HG03565 (cell line): ENCODE data around the gene MFSD2B.
A peak's percentile ranks its signal among the peaks of the same experiment; 100 is the strongest.
"Not testable (repeated sequence)": the region's sequence is repeated elsewhere in the genome, so short reads cannot be mapped to it uniquely, and the experiment has no call there.

Experiments
- ATAC-seq: cut with Tn5 transposase; IDR thresholded peaks from one replicate; pipeline ENCODE4 v1.9.1; 2021; ENCODE audit warnings: mild to moderate bottlenecking, moderate library complexity; ENCODE audit not compliant: unreplicated experiment

Gene MFSD2B

DNA sequence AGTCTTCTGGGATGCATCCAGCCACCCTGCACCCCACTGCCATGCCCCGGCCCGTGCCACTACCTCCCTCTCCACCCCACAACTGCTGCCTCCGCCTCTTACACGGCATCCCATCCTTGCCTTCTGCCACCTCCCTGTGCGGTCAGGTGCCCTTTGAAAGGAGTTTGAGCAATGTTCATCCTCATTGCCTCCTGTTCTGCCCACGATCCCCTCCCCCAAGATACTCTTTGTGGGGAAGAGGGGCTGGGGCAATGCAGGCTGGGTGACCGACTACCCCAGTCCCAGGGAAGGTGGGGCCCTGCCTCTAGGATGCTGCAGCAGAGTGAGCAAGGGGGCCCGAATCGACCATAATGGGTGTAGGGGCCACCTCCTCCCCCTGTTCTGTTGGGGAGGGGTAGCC lies 8.4 kb downstream of the MFSD2B start:
- ATAC-seq: no peak

DNA sequence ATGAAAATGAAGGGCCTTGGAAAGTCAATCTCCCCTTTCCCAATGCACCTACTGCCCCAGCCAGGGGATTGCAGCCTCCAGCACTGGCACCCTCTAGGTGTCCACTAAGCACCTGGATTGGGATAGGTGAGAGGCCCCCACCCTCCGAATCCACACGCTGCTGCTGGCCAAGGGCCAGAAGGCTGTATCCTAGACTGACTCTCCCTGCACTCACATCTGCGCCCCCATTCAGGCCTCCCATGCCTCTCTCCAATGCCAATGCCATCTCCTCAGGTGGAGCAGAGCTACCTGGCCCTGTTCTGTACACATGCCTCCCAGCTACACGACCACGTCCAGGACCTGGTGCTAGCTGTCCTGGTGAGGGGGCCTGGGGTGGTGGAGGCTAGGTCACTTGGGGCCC lies 9.8 kb downstream of the MFSD2B start:
- no peak for ATAC-seq

DNA sequence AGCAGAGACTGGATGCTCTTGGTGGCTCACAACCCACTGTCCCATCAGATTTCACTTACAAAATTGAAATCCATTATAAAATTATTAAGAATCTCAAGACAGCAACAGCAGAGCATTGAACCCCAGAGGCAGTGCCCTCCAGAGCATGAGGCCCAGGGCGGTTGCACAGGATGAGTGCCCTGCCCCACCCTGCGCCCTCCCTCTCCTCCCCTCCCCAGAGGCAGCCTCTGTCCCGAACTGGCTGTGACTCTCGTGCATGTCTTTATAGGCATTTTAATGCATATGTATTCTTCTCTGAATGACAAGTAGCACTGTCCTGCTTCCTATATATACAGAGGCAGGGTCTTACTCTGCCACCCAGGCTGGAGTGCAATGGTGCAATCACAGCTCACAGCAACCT lies 10.4 kb downstream of the MFSD2B start:
- ATAC-seq: no peak

DNA sequence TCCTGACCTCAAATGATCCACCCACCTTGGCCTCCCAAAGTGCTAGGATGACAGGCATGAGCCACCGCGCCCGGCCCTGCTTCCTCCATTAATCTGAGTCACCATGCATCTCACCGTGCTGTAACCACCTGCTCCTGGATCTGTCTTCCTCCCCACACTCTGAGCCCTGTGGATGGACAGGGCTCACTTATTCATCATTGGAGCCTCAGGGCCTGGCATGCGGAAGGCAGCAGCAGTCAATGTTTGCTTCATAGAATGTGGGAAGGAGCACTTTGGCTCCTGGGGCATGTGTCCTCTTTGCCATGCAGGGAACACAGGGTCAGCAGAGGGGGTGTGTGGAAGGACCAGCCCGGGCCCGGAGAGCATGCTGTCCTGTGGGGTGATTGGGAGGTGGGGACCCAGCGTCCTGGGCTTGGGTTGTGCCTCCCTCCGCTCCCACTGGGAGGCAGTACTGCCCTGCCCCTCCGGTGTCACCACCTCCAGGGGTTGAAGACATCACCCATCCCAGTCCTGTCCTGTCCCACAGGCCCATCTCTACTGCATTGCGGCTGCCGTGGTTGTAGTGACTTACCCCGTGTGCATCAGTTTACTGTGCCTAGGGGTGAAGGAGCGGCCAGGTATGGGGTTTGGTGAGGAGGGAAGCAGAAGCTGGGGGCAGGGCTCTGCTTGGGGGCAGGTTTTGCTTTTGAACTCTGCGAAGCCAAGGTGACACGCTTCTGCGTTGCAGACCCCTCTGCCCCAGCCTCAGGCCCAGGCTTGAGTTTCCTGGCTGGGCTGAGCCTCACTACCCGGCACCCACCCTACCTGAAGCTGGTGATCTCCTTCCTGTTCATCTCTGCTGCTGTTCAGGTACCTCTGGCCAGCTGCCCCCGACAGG lies 11.5 kb downstream of the MFSD2B start:
- ATAC-seq: no peak

DNA sequence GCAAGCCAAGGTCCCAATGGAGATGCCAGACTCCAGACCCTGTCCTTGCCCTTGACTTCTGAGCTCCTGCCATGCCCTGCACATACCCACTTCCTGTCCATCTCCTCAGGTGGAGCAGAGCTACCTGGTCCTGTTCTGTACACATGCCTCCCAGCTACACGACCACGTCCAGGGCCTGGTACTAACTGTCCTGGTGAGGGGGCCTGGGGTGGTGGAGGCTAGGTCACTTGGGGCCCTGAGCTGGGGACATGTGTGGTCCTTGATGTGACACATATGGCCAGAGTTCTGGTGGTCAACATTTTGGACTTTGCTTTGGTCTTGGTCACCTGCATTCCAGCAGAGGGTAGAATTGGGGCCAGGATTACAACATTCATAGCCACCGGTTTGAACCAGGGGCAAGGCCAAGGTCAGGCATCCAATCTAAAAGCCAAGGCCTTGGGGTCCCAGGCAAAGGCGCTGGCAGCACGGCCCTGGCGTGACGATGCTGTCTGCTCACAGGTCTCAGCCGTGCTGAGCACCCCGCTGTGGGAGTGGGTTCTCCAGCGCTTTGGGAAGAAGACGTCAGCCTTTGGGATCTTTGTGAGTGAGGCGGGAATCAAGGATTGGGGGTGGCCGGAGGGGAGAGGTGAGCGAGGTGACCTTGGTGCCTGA lies 12.6 kb downstream of the MFSD2B start:
- no peak for ATAC-seq

DNA sequence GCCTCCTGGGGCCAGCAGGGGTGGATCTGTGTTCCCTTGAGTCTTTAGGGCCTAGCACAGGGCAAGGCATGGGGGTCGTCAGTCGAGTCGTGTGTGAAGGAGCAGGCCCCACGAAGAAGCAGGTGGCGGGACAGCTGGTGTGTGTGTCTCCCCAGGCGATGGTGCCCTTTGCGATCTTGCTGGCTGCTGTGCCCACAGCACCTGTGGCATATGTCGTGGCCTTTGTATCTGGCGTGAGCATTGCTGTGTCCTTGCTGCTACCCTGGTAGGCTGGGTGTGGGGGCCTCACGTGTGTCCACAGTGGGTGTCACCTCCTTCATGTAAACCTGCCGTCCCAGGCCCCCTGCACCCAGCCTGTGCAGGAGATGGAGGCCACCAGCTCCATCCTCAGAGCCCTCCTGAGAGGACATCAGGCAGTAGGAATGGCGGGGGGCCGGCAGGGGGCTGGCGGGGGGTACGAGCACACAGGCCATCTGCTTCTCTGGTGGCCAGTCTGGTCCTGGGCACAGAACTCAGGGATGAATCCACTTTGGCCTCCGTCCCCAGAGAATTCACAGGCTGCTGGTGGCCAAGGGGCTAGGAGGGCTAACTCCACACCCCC lies 13.2 kb downstream of the MFSD2B start:
- ATAC-seq: no peak

DNA sequence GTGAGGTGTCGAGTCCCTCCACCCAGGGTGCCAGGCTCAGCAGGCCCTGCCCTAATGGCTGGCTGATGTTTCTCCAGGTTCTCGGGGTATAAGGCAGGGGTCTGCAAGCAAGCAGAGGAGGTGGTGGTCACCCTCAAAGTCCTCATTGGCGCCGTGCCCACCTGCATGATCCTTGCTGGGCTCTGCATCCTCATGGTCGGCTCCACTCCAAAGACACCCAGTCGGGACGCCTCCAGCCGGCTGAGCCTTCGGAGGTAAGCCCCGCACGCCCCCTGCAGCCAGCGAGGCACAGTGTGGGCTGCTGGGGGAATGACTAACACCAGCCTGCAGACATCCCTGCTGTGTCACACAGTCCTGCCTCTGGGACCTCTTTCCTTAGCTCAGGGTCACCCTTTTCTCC lies 14.1 kb downstream of the MFSD2B start:
- ATAC-seq: no peak

DNA sequence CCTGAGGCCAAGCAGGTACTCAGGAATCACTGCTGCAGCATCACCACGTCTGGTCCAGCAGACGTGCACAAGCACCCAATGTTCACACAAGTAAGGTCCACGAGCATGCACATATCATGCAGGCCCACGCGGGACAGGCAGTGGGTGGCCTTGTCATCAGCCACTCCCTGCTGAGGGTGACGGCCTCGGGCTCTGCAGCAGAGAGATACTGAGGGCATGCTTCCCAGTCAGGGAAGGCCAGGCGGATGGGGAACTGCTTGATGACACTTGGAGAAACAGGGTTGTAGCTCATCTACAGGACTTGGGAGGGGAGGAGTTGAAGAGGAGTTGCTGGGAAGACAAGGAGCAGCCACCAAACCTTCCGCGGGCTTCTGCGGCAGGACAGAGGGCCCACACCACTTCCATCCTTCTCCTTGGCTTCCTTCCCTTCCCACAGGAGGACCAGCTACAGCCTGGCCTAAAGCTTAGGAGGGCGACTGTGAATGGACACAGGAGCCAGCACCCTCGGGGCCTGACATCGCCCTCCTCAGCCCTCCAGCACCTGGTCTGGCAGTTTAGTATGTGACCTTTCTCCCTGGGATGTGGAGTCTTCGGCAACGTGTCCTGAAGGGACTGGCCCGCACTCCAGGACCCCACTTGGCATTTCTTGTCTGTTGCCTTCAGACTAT lies 15.2 kb downstream of the MFSD2B start:
- ATAC-seq: no peak

DNA sequence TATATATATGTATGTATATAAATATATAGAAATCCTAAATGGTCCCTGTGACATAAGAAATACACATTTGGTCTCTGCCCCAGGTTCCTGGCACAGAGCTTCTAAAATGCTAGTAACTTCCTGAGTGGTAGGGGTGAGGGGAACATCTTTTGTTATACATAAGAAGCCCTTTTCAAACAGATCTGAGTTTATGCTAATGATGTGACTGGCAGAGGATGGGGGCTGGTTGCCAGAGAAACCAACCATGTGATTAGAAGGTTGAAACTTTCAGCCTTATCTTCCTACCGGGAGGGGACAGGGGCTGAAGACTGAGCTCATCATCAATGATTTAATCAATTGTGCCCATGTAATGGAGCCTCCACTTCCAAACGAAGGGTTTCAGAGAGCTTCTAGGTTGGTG lies 16.3 kb downstream of the MFSD2B start:
- ATAC-seq: no peak

DNA sequence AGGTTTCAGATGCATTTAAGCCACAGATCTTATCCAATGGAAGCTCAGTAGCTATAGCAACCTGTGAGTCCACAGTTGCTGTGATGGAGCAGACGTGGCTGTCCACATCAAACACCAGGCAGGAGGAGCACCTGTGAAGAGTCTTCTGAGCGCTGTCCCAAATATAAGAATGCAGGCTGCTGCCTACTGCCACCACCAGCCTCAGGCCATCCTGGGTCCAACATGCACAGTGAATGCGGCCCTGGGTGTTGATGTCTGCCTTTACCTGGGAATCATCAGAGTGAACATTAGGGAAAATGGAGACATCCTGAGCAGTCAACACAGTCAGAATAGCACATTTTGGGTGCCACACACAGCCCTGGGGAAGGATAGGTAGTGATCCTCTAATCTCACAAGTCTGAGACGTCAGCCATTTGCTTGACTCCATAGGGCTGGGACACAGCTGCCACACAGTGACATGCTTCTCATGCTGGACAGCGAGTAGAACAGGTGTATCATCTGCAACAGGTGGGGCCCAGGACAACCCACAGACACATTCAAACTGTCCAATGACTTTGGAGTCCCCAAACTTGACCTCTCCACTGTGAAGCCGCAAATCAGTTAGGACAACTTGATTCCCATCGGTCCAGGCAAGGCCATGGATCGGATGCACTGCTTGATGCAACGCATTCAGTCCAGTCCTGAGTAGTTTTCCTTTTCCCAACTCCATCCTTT lies 29.1 kb downstream of the MFSD2B start:
- ATAC-seq: no peak

DNA sequence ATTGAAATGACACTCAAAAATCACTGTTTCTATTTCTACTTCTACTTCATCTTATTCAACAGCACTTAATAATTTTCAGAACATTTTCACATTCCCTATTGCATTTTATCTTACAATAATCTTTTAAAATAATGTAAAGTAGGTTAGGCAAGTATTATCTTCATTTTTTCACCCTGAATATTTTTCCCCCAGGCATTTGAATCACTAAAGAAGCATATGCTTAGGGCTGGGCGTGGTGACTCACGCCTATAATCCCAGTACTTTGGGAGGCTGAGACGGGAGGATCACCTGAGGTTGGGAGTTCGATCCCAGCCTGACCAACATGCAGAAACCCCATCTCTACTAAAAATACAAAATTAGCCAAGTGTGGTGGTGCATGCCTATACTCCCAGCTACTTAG lies 30.6 kb downstream of the MFSD2B start:
- ATAC-seq: no peak

DNA sequence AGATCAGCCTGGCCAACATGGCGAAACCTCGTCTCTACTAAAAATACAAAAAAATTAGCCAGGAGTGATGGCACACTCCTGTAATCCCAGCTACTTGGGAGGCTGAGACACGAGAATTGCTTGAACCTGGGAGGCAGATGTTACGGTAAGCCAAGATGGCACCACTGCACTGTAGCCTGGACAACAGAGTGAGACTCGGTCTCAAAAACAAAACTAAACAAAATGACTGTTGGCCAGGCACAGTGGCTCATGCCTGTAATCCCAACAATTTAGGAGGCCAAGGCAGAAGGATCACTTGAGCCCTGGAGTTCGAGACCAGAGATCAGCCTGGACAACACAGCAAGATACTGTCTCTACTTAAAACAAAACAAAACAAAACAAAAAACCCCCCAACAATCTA lies 33.2 kb downstream of the MFSD2B start:
- not testable (repeated sequence) for ATAC-seq

DNA sequence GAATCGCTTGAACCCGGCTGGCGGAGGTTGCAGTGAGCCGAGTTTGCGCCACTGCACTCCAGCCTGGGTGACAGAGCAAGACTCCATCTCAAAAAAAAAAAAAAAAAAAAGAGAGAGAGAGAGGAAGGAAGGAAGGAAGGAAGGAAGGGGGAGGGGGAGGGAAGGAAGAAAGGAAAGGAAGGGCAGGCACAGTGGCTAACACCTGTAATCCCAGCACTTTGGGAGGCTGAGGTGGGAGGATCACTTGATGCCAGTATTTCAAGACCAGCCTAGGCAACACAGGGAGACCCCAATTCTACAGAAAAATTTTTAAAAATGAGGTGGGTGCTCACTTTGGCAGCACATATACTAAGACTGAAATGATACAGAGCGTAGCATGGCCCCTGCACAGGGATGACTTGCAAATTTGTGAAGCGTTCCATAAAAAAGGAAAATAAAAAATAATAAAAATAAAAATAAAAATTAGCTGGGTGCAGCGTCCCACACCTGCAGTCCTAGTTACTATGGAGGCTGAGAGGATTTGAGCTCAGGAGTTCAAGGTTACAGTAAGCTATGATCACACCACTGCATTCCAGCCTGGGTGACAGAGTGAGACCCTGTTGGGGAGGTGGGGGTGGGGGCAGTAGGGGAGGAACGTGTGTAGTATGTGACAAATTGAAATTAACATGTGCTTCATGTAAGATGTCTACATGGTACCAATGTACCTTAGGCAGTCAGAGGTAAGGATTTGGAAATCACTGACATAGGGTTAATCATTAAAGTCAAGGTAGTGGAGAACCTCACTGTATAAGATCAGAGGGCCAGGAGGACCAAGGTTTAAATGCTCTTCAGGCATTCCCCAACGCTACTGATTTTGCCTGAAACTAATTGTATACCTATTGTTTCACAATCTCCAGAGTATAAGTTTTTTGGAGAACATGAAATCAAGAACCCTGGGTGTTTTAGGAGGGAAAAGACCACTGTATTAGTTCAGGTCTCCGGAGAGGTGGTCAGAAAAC lies 35.9 kb downstream of the MFSD2B start:
- ATAC-seq: no peak

DNA sequence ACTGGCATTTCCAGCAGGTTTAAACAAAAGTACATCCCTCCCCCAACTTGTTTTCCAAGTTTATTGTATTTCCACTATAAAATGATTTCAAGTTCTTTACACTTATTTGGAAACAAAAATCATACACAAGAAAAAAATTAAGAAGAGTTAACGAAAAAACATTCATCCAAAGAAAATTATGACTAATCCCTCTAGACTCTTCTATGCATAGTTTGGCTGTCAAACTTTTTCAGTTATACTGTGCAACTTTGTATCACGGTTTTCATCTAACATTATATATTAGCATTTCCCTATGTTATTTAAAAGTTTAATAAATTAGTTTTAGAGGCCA lies 36.7 kb downstream of the MFSD2B start:
- ATAC-seq: no peak

DNA sequence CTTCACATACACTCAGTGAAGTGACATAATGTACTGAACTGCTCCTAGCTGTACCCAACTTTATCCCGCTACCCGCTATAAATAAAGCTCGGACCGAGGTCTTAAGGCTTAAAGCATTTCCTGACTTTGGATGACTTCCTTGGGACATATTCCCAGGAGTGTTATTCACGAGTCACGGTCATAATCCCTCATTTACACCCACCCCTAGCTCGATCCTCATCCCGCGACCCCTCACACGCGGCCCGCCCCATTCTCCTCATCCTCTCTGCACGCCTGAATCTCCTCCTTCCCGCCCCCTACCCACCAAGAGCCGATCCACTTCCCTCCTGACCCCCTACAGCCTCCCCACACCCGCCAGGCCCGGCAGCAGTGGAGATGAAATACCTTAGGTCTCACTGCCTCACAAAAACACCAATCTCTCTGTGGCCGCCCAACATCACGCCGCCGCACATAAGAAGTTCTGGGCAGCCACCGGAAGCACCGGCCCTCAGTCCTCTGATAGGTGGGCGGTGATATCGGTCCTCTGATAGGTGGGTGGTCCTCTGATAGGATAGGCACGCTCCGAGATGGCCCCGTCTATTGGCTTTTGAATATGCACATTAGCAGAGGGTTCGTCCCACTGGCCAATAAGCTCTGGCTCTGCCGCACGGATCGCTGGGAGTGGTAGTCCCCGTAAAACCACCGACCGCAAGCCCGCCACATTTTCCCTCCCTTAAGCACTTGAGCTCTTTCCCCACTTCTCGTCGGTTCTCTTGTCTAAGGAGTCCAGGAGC lies 37.2 kb downstream of the MFSD2B start, which contains the start of gene WDCP:
WDCP (minus strand) TSS at position 462 of the 773 bp plus-strand sequence. CDS start 7,897 bp downstream, outside the sequence.
- ATAC-seq: peak; percentile 98

DNA sequence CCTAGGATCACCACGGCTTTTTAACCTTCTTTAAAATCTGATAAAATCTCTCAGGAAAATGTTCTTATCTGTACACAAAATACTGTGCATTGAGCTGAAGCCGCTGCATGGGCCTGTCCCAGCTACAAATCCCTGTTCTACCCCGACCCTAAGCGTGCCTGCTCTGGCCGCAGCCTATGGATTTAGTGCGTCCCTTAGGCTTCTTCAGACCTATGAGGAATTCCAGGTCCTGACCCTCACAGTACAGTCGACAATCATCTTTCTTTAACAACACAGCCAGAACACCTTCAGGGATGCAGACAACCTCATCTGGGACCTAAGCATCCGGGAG lies 37.8 kb downstream of the MFSD2B start:
- ATAC-seq: no peak

DNA sequence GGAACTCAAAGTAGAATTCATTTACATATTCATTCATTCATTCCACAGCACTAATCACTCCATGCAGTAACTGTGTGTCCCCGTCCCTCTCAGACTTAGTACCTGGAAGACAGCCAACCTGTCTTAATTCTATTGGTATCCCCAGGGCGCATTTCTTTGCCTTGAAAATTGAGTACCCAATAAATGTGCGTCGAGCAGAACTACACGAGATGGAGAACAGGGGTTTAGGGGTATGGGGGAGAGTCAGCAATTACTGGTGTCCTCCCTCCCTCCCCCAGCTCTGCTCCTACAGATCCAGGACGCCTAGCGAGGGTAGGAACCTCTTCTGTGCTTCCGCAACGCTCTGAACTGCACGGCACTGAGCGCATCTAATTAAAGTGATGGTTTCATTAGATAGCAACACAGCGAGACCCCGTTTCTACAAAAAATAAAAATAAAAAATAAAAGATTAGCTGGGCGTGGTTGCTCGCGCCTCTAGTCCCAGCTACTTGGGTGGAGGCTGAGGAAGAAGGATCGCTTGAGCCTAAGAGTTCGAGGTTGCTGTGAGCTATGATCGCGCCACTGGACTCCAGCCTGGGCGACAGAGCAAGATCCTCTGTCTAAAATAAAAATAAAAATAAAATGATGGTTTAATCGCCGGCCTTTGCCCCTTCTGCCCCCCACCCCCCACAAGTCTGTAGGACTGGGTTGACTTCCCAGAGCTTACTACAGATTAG lies 39.0 kb downstream of the MFSD2B start:
- ATAC-seq: no peak

DNA sequence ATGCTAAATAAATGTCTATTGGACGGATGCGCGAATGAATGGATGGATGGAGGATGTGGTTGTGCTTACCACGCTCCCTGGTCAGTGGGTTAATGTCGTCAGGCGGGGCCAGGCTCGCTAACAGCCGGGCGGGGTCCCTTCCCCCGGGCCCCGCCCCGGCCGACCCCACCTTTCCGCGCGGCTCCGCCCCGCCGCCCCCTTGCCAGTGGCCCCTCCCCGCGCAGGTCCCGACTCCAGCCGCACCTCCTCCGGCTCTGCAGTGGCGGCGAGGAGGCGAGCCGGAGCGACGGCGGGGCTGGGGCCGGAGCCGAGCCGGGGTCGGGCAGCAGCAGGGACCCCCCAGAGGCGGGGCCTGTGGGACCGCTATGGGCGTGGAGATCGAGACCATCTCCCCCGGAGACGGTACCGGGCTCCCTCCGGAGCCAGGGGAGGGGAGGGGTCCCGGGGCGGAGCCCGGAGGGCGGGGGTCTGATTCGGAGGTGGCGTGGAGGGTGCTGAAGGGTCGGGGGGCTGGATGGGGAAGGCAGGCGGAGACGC lies 39.7 kb downstream of the MFSD2B start, which contains the start of gene FKBP1B:
FKBP1B (plus strand) TSS at position 257 of the 537 bp plus-strand sequence; CDS start at position 366, 109 bp downstream.
- ATAC-seq: no peak
